ENCODE results near the gene LRRC14B.

- TF ChIP-seq EZH2 (conservative IDR thresholded peaks at IDR 0.05; ENCODE audit: low read depth, low read length) = no peak
- no peak for TF ChIP-seq NFRKB (IDR thresholded peaks at IDR 0.05)
- TF ChIP-seq ZNF576 (CRISPR knock-in tag; IDR thresholded peaks at IDR 0.05) = no peak
- TF ChIP-seq MLX (CRISPR knock-in tag; IDR thresholded peaks at IDR 0.05) = no peak
- no peak for TF ChIP-seq MAX (IDR thresholded peaks at IDR 0.05)
- no peak for TF ChIP-seq ZBTB42 (CRISPR knock-in tag; IDR thresholded peaks at IDR 0.05)
- no peak for TF ChIP-seq POLR2A (IDR thresholded peaks at IDR 0.05; ENCODE audit: insufficient read depth in 1 of 2, low read depth in 2 of 2, low read length in 2 of 2)
- no peak for TF ChIP-seq ZNF274 (CRISPR knock-in tag; IDR thresholded peaks at IDR 0.05)
- TF ChIP-seq TRIM24 (CRISPR knock-in tag; IDR thresholded peaks at IDR 0.05) = no peak
- no peak for TF ChIP-seq SRSF9 (IDR thresholded peaks at IDR 0.05; ENCODE audit: borderline replicate concordance, insufficient read depth, low read depth, low read length, poor library complexity, severe bottlenecking)
- TF ChIP-seq CREB3 (CRISPR knock-in tag; IDR thresholded peaks at IDR 0.05) = no peak
- no peak for TF ChIP-seq CTCF (CRISPR knock-in tag; IDR thresholded peaks at IDR 0.05)
- no peak for TF ChIP-seq ZKSCAN1 (IDR thresholded peaks at IDR 0.05; ENCODE audit: low read length)
- TF ChIP-seq SRY (CRISPR knock-in tag; IDR thresholded peaks at IDR 0.05) = no peak
Observed at GRCh38 chr5:173392-174290, 17.7 kb upstream of the LRRC14B start.
